Right forelimb (tissue), 1 donor: ENCODE results near the gene CYP2J2.
"Not testable (repeated sequence)": the region's sequence is repeated elsewhere in the genome, so short reads cannot be mapped to it uniquely, and the experiment has no call there.

Experiments
- DNase-seq: peaks from one replicate; pipeline ENCODE4 v3.0.0-alpha.2; 2018

Gene CYP2J2

GRCh38 chr1:59919746-59920145 is 6.8 kb downstream of the CYP2J2 start:
- DNase-seq, result no peak

- DNase-seq, result no peak
Observed at GRCh38 chr1:59917785-59918180, 8.8 kb downstream of the CYP2J2 start.

- no peak for DNase-seq
Observed at GRCh38 chr1:59917026-59917784, 9.4 kb downstream of the CYP2J2 start.

GRCh38 chr1:59915516-59915915 is 11.1 kb downstream of the CYP2J2 start:
- no peak for DNase-seq

GRCh38 chr1:59914791-59915286 is 11.7 kb downstream of the CYP2J2 start:
- not testable (repeated sequence) for DNase-seq

GRCh38 chr1:59908682-59909081 is 17.9 kb downstream of the CYP2J2 start:
- DNase-seq, result no peak

GRCh38 chr1:59908084-59908483 is 18.5 kb downstream of the CYP2J2 start:
- DNase-seq, result no peak

- no peak for DNase-seq
Observed at GRCh38 chr1:59906931-59907330, 19.6 kb downstream of the CYP2J2 start.

- no peak for DNase-seq
Observed at GRCh38 chr1:59903141-59903754, 23.3 kb downstream of the CYP2J2 start.

- DNase-seq, result no peak
Observed at GRCh38 chr1:59901770-59902388, 24.7 kb downstream of the CYP2J2 start.

- DNase-seq, result no peak
Observed at GRCh38 chr1:59900640-59901039, 25.9 kb downstream of the CYP2J2 start.

GRCh38 chr1:59898927-59899326 is 27.6 kb downstream of the CYP2J2 start:
- no peak for DNase-seq

- no peak for DNase-seq
Observed at GRCh38 chr1:59897165-59897564, 29.4 kb downstream of the CYP2J2 start.

GRCh38 chr1:59892841-59893811 is 33.4 kb downstream of the CYP2J2 start:
- no peak for DNase-seq

- no peak for DNase-seq
Observed at GRCh38 chr1:59885160-59885832, 41.3 kb downstream of the CYP2J2 start.

- DNase-seq, result no peak
Observed at GRCh38 chr1:59880735-59881134, 45.8 kb downstream of the CYP2J2 start.

GRCh38 chr1:59879996-59880505 is 46.5 kb downstream of the CYP2J2 start:
- no peak for DNase-seq

- no peak for DNase-seq
Observed at GRCh38 chr1:59879574-59879973, 47.0 kb downstream of the CYP2J2 start.

GRCh38 chr1:59878370-59878769 is 48.2 kb downstream of the CYP2J2 start:
- DNase-seq, result no peak

- DNase-seq, result no peak
Observed at GRCh38 chr1:59877108-59877682, 49.4 kb downstream of the CYP2J2 start.

GRCh38 chr1:59871746-59872145 is 54.8 kb downstream of the CYP2J2 start:
- DNase-seq, result no peak

GRCh38 chr1:59866462-59866861 is 60.1 kb downstream of the CYP2J2 start:
- no peak for DNase-seq
